OCI-LY7 (cell line): ENCODE measurements around the gene NFAM1. TPM values are rescaled to one million over a fixed set of nuclear protein-coding genes. Genes with fewer than 3 reads are reported as not detected.

Experiments
- BruUV-seq: library from RNA; stranded (reverse); fragments of 400-500 nt; replicated peaks from 2 replicates; lab custom pipeline; 2021; lab: Mats Ljungman, UMichigan
- CTCF ChIA-PET: fragments of 300-600 bp; sonication (Branson Sonifier 250); formaldehyde crosslinking; loops from one replicate; lab custom pipeline; 2022; ENCODE audit warnings: antibody characterized with exemption; ENCODE audit not compliant: unreplicated experiment; lab: Charles Lee
- POLR2A ChIA-PET: fragments of 300-600 bp; sonication (Branson Sonifier 250); formaldehyde crosslinking; loops from one replicate; lab custom pipeline; 2022; ENCODE audit warnings: antibody characterized with exemption; lab: Charles Lee
- DNase-seq: peaks from one replicate; pipeline ENCODE4 v3.0.0-alpha.2; 2015; ENCODE audit warnings: low spot score
- H2AFZ ChIP-seq: fragments of 200-600 bp; sonication (generic), shearing (Covaris generic); 2 replicates; pipeline ENCODE4 v1.6.1; 2014; ENCODE audit warnings: mild to moderate bottlenecking, antibody characterized with exemption, low read length, moderate library complexity
- H3K27ac ChIP-seq: fragments of 200-600 bp; sonication (generic); 2 replicates; pipeline ENCODE4 v1.5.1; 2014; ENCODE audit warnings: mixed run types, low read depth, mild to moderate bottlenecking, moderate library complexity, low read length, inconsistent platforms; ENCODE audit not compliant: poor library complexity, severe bottlenecking
- H3K36me3 ChIP-seq: fragments of 200-600 bp; sonication (generic); 2 replicates; pipeline ENCODE4 v1.6.1; 2014; ENCODE audit warnings: mild to moderate bottlenecking, antibody characterized with exemption, low read length, moderate library complexity, mixed read lengths; ENCODE audit not compliant: insufficient read depth
- H3K4me1 ChIP-seq: fragments of 200-600 bp; sonication (generic); 2 replicates; pipeline ENCODE4 v1.5.1; 2014; ENCODE audit warnings: mild to moderate bottlenecking, low read length; ENCODE audit not compliant: insufficient read depth, poor library complexity, severe bottlenecking
- H3K4me2 ChIP-seq: fragments of 200-600 bp; sonication (generic); 2 replicates; pipeline ENCODE4 v1.6.1; 2014; ENCODE audit warnings: mild to moderate bottlenecking, low read length
- H3K4me3 ChIP-seq: fragments of 200-600 bp; sonication (generic); 2 replicates; pipeline ENCODE4 v1.5.1; 2014; ENCODE audit warnings: mild to moderate bottlenecking, low read depth, low read length; ENCODE audit not compliant: poor library complexity, severe bottlenecking
- H3K79me2 ChIP-seq: fragments of 200-600 bp; sonication (generic); 2 replicates; pipeline ENCODE4 v1.6.1; 2016; ENCODE audit warnings: low read depth, mild to moderate bottlenecking, low read length, moderate library complexity, mixed read lengths; ENCODE audit not compliant: insufficient read depth
- H3K9me2 ChIP-seq: fragments of 200-600 bp; sonication (generic); 2 replicates; pipeline ENCODE4 v1.6.1; 2016; ENCODE audit warnings: mild to moderate bottlenecking, low read length, mixed read lengths; ENCODE audit not compliant: insufficient read depth
- H3K9me3 ChIP-seq: fragments of 200-600 bp; sonication (generic); 2 replicates; pipeline ENCODE4 v1.6.1; 2014; ENCODE audit warnings: mild to moderate bottlenecking, mixed run types, low read length, mixed read lengths
- H4K20me1 ChIP-seq: fragments of 200-600 bp; sonication (generic); 2 replicates; pipeline ENCODE4 v1.6.1; 2014; ENCODE audit warnings: mild to moderate bottlenecking, antibody characterized with exemption, low read length, moderate library complexity, mixed read lengths; ENCODE audit not compliant: insufficient read depth
- EZH2phosphoT487 ChIP-seq: fragments of 200-600 bp; sonication (generic); IDR thresholded peaks from 2 replicates; pipeline ENCODE4 v1.6.1; 2018; ENCODE audit warnings: low read depth, borderline replicate concordance, mild to moderate bottlenecking, mixed run types, antibody characterized with exemption, low read length, moderate library complexity, mixed read lengths
- intact Hi-C: fragments of 100-400 bp; cut with micrococcal nuclease; formaldehyde crosslinking; loops from one replicate; pipeline ENCODE4 v1.10.0; 2022; ENCODE audit not compliant: unreplicated experiment
- total RNA-seq, 2 experiments: library from RNA; depleted of rRNA in 1 of 2; stranded (reverse); fragments of >200 nt in 1 of 2; shearing (Covaris generic) in 1 of 2; gene quantifications; 2 replicates each; pipeline ENCODE4 v1.2.3, GENCODE V29; 2014 to 2022
- TF ChIP-seq, protein P1 (sequence below): fragments of 200-600 bp; sonication (generic); conservative IDR thresholded peaks from 2 replicates; pipeline ENCODE4 v1.5.1; 2014; ENCODE audit warnings: mild to moderate bottlenecking, antibody characterized with exemption, low read length, moderate library complexity, mixed read lengths

NFAM1 gene
- total RNA-seq, 2 experiments from 2014 or later = 0.16 to 0.88 TPM

DNA sequence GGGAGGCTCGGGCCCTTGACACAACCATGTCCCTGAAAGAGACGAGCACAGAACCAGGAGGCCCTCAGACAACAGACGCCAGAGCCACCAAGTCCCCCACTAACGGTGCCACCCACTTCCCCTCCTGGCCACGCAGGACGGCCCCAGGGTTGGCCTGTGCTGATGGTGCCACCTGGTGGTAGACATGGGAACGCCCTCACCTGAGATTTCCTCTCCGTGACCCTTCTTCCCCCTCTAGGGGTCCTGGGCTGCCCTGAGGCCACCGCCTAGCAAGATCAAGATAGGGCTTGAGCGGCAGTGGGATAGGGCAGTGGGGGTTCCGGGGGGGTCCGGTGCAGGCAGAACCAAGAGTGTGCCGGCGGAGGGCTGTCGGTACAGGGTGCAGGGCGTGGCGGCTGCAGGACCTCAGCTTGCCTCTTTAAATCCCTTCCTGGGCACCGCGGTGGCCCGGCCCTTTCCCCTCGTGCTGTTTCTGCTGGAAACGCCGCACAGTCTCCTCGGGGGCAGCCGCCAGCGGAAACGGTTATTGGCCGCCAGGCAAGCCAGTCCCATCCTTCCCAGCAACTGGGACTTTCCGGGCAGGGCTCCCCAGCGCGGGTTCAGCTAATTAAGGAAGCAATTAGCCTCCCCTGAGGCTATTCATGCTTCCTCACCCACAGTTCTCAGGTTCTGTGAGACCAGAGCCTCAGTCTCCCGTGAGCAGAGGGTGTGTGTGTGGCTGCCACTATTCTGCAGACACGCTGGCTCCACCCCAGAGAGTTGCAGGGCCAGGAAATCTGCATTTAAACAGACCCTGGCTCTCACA, 5.5 kb upstream of the NFAM1 start:
- H3K4me1 ChIP-seq = peaks cover 77% of the 10 kb centered on the region

DNA sequence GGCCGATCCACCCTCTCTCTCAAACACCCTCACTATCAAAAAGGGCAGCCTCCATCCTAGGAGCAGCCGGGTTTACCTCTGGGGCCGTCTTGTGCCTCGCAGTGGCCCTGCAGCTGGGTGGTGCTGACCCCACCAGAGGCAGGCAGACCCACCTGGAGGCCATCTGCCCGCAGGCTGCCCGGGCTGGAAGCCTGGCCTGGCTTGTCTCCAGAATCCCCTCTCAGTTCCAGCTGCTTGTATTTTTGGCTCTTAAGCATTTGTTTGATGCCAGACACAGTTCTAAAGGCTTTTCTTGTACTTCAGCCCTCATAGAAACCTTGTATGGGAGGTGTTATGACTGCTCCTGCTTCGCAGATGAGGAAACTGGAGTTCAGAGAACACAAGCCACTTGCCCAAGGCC, 4.2 kb upstream of the NFAM1 start:
- Histone ChIP-seq H3K4me2 (peak overlapping the region; percentile 13; the same call in 1 of the 2 replicates), H4K20me1 (no peaks in the 10 kb centered on the region), H3K9me2 (no peaks in the 10 kb centered on the region), H3K9me3 (no peaks in the 10 kb centered on the region), H3K4me3 (no peak overlapping the region), H3K27ac (no peak overlapping the region), H3K4me1 (peaks cover 67% of the 10 kb centered on the region), H2AFZ (no peak overlapping the region), H3K79me2 (peaks cover 4% of the 10 kb centered on the region; the same call in 1 of the 2 replicates), H3K36me3 (no peaks in the 10 kb centered on the region)
- POLR2A ChIA-PET = no interaction called here
- TF ChIP-seq EZH2phosphoT487 = no peak
- TF ChIP-seq, protein P1, sequence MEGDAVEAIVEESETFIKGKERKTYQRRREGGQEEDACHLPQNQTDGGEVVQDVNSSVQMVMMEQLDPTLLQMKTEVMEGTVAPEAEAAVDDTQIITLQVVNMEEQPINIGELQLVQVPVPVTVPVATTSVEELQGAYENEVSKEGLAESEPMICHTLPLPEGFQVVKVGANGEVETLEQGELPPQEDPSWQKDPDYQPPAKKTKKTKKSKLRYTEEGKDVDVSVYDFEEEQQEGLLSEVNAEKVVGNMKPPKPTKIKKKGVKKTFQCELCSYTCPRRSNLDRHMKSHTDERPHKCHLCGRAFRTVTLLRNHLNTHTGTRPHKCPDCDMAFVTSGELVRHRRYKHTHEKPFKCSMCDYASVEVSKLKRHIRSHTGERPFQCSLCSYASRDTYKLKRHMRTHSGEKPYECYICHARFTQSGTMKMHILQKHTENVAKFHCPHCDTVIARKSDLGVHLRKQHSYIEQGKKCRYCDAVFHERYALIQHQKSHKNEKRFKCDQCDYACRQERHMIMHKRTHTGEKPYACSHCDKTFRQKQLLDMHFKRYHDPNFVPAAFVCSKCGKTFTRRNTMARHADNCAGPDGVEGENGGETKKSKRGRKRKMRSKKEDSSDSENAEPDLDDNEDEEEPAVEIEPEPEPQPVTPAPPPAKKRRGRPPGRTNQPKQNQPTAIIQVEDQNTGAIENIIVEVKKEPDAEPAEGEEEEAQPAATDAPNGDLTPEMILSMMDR = no peak
- no TSS peak for BruUV-seq
- DNase-seq = no peak
- CTCF ChIA-PET = no interaction called here
- intact Hi-C loops = loop anchor here (5.0 kb wide), 1 partner anchor 139 kb away; no protein-coding TSS in a partner anchor

More for the DNA sequence above, 5.5 kb upstream of the NFAM1 start:
- Histone ChIP-seq H3K4me3 (peak overlapping the region; percentile 61), H3K9me2 (no peaks in the 10 kb centered on the region), H3K36me3 (no peaks in the 10 kb centered on the region), H3K9me3 (no peaks in the 10 kb centered on the region), H2AFZ (peak overlapping the region; percentile 88), H4K20me1 (no peaks in the 10 kb centered on the region), H3K79me2 (peaks cover 4% of the 10 kb centered on the region; the same call in 1 of the 2 replicates), H3K4me2 (peak overlapping the region; percentile 74), H3K27ac (peak overlapping the region; percentile 57)
- no TSS peak for BruUV-seq
- POLR2A ChIA-PET = interaction anchor here (0.7 kb wide), 1 partner anchor 38 kb away, joined by 3 read pairs; no protein-coding TSS in a partner anchor
- TF ChIP-seq EZH2phosphoT487 = no peak
- TF ChIP-seq, protein P1 = peak; percentile 97
- intact Hi-C loops = loop anchor here (1.0 to 5.0 kb wide), 3 partner anchors 140 to 346 kb away; no protein-coding TSS in a partner anchor
- CTCF ChIA-PET = interaction anchor here (0.6 to 0.7 kb wide), 2 partner anchors 38 to 346 kb away, joined by 3 read pairs; no protein-coding TSS in a partner anchor
- peak; percentile 86 for DNase-seq
